ENCODE data around the gene TSKS.

TSKS gene

DNA sequence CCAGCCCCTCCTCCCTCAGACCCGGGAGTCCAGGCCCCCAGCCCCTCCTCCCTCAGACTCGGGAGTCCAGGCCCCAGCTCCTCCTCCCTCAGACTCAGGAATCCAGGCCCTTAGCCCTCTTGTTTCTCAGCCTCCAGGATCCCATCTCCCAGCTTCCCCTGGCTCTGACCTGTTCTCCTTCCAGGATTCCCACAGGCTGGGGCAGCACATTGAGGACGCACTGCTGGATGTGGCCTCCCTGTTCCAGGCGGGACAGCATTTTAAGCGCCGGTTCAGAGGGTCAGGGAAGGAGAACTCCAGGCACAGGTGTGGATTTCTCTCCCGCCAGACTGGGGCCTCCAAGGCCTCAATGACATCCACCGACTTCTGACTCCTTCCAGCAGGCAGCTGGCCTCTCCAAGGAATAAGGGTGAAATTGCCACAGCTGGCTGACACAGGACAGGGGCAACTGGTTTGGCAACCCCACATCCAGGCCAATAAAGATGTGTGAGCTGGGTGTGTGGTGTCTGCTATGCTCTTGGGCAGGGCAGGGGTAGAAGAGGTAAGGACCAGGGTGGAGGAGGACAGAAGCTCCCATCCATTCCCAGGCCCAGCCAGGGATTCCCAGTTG, 49.8 kb downstream of the TSKS start:
- no peak for DNase-seq

DNA sequence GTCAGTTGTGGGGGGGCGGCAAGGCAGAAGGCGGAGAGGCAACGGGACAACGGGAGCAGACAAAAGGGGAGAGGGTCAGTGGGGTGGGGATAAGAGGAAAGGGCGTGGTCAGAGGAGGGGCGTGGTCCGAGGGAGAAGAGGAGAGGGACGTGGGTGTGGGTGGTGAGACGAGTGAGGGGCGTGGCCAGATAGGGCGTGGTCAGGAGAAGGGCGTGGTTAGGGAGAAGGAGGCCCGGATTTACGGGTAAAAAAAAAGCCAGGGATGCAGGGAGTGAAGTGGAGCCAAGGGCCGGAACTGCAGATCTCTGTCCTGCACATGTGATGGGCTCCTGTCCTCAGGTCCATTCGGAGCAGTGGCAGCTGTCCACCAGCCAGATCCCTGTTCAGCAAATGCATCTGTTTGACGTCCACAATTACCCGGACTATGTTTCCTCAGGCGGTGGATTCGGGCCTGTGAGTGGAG, 50.7 kb downstream of the TSKS start:
- no peak for DNase-seq

DNA sequence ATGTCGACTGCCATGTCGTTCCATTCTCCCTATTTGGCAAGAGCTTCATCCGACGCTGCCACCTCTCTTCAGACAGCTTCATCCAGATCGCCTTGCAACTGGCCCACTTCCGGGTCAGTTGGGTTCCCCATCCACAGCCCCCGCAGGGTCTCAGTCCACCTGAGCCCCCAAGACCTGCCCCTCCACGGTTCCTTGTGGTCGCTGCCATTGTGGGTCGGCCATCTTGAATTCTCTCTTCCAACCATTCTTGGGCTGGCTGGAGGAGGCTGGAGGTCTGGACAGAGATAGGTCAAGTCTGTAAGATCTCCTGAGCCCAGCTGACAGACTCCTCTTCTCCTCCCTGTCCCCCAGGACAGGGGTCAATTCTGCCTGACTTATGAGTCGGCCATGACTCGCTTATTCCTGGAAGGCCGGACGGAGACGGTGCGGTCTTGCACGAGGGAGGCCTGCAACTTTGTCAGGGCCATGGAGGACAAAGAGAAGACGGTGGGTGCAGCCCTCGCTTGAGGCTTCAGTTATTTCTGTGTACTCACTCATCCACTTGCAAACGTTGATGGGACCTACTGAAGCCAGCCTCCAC, 52.6 kb downstream of the TSKS start:
- no peak for DNase-seq

DNA sequence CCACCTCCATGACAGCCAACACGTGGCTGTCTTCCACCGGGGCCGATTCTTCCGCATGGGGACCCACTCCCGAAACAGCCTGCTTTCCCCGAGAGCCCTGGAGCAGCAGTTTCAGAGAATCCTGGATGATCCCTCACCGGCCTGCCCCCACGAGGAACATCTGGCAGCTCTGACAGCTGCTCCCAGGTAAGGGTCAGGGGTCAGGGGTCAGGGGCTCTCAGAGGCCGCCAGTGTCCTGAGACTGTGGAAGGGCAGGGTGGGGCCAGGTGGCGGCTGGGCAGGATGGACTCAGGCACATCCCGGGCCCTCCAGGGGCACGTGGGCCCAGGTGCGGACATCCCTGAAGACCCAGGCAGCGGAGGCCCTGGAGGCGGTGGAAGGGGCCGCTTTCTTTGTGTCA, 57.2 kb downstream of the TSKS start:
- no peak for DNase-seq

DNA sequence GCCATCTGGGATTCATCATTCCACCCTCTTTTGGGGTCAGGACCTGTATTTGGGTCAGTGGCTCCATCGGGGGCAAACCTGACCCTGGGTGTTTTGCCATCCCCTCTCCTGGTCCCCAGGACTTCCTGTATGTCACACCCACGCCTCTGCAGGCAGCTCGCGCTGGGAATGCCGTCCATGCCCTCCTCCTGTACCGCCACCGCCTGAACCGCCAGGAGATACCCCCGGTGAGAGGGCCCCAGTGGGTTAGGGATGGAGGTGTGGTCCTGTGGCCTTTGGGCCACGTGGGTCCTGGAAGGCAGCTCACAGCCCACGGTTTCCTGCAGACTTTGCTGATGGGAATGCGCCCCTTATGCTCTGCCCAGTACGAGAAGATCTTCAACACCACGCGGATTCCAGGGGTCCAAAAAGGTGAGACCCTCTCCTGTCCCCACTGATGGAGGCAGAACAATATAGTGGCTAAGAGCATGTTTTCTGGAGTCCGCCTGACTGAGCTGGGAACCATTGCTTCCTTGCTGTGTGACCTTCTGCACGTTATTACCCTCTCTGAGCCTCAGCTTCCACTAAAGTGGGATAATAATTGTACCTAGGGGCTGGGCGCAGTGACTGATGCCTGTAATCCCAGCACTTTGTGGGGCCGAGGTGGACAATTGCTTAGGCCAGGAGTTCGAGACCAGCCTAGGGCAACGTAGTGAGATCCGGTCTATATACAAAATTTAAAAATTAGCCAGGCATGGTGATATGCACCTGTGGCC, 58.0 kb downstream of the TSKS start:
- DNase-seq = no peak

DNA sequence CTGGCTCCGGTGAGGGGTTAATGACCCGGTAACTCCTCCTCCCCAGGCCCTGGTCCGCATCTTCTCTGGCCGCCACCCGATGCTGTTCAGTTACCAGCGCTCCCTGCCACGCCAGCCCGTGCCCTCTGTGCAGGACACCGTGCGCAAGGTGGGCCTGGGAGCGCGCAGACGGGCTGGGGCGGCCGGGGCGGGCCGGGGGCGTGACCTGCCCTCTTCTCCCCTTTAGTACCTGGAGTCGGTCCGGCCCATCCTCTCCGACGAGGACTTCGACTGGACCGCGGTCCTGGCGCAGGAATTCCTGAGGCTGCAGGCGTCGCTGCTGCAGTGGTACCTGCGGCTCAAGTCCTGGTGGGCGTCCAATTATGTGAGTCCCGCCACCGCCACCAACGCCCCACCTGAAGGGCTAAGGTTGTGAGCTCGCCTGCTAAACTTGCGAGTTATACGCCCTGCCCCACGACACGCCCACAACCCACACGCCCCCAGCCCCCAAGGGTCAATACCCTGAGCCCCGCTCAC, 61.8 kb downstream of the TSKS start:
- DNase-seq = no peak

DNA sequence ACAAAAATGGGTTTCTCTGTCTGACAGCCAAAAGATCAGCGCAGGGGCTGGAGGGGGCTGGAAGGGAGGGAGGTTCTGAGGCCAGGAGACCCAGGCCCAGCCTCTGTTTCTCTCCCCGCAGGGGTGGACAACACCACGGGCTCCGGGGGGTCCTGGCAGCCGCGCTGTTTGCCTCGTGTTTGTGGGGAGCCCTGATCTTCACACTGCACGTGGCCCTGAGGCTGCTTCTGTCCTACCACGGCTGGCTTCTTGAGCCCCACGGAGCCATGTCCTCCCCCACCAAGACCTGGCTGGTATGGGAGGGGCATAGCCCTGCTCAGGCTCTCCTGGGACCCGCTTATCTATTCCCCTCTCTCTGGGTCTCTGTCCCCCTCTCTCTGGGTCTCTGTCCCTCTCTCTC, 62.5 kb downstream of the TSKS start:
- no peak for DNase-seq

DNA sequence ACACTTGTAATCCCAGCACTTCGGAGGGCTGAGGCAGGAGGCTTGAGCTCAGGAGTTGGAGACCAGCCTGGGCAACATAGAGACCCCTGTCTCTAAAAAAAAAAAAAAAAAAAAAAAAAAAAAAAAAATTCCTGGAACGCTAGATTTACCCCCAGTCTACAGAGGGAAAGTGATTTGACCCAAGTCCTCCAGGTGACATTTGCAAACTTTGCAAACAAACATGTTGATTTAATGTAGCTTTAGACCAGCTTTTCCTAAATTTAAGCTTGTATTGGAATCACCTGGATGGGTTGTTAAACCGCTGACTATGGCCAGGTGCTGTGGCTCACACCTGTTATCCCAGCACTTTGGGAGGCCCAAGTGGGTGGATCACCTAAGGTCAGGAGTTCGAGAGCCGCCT, 63.7 kb downstream of the TSKS start:
- DNase-seq = no peak

DNA sequence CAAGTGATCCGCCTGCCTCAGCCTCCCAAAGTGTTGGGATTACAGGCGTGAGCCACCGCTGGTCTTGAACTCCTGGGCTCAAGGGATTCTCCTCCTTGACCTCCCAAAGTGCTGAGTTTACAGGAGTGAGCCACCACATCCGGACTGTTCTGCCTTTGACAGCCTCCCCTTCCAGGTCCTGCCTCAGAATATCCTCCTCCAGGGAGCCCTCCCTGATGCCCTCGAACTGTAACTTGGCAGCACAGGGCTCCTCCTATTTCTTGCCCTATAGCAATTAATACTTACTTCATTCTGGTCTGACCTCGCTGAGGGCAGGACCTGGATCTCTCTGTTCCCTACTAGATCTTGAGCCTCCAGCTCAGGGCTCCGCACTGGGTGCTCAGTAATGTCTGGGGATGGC, 66.2 kb downstream of the TSKS start:
- DNase-seq = no peak

DNA sequence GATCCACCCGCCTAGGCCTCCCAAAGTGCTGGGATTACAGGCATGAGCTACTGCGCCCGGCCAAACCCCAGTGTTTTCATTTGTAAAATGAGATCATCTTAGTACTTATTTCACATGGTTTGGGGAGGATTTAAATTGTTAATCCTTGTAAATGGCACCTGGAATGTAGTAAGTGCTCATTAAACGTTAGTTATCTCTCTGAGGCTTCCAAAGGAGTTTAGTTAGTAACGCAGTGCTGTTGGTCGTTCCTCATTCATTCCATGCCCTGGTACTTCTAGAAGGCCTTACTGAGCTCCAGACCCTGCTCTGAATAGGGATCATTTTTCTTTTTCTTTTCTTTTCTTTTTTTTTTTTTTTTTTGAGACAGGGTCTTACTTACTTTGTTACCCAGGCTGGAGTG, 67.0 kb downstream of the TSKS start:
- DNase-seq = no peak

DNA sequence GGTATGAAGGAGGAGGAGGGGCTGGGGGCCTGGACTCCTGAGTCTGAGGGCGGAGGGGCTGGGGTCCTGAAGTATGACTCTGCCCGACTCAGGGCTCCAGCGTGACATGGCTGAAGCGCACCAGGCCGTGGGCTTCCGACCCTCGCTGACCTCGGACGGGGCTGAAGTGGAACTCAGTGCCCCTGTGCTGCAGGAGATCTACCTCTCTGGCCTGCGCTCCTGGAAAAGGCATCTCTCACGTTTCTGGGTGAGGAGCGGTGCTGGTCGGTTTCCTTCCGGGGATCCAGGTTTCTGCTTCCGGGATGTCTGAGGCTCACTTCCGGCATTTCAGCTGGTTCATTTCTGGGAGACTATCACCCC, 71.0 kb downstream of the TSKS start:
- no peak for DNase-seq

DNA sequence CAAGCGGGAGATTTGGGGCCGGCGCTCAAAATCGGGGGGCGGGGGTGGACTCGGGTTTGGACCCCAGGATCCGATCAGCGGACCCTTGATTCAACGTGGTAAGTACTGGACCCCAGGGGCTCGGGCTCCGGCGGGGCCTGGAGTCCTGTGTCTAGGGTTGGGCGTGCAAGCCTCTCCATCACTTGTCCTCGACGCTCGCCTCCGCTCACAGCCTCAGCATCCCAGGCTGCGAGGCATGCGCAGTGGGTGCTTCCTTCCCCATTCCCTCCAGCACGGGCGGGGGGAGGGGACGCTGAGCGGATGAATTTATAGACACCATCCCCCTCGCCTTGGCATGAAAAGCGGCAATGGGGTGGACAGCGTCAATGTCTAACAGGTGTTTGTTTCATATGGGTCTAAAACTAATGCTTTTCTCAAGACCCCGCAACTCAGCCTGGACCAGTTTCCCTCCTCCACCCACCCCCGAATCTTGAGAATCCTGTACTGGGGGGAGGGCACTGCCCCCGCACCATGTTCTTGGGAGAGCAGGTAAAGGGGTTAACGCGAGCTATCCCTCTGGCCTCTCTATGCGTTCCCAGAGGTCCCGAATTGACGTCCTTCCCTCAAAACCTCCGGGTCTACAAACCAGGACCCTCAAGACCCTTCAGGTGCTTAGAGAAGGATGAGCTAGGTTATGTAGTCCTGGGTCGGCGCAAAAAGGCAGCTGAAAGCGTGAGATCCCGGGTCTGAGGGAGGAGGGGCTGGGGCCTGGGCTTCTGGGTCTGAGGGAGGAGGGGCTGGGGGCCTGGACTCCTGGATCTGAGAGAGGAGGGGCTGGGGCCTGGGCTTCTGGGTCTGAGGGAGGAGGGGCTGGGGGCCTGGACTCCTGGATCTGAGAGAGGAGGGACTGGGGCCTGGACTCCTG, 71.6 kb downstream of the TSKS start:
- peak in 1 of 2 donors; percentile 4 for DNase-seq

DNA sequence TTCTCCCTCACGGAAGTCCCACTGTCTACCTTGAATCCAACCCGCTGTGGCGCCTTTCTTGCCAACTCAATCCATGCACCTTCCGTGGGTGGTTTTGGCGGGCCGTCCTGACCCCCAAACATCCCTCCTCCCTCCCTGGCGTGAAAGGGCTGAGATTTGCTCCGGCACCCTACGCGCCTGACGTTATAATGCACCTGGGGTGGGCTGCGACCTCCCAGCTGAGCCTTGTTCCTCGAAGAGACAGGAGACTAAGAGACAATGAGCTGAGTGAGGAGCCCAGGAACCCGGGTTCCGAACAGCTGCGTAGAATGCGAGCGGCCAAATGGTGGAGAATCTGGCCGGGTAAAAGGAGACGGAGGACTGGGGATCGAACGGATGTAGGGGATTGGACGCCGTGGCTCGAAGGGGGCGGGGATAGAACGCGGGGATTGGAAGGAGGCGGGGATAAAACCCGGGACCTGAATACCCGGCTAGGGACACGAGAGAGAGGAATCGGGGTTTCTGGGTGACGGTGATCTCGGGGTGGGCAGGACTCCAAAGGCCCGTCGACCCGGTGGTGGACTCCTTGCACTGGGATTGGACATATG, 72.4 kb downstream of the TSKS start, which contains the start of gene CPT1C:
TSS of gene CPT1C (plus strand) at position 461 of the 587 bp plus-strand sequence. CDS start 1,137 bp downstream, outside the sequence.
- no peak for DNase-seq

DNA sequence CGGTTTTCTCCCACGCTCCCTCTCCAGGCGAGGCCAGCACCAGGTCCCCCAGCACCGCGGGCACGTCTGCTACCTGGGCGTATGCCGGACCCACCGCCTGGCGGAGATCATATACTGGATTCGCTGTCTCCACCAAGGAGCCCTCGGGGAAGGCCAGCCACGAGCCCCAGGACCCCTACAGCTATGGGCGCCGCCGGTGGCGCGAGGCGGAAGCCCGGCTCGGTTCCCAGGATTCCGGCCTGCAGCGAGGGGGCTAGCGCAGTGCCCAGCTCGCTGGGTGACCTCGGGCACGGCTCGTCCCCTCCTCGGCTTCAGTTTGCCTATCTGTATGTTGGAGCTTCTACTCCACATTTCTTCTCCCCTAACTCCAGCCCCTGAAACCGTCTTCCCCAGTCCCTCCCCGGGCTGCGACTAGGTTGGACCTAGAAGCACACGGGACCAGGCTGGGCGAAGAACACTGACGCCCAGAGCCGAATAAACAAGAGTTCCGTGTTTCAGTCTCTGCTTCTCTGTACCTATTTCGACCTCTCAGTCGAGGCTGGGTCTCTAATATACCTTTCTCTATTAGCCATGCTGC, 72.9 kb downstream of the TSKS start:
- DNase-seq = no peak

All from bone marrow (tissue), 2 donors.